Activated CD4-positive, alpha-beta T cell treated with anti-CD3 and anti-CD28 coated beads, Interleukin-2, amount 50 U/mL, for 48 hours (primary cell): Measurements from ENCODE around the gene FBXW8.

Experiments
- DNase-seq, 2 experiments: peaks; one replicate each; pipeline ENCODE4 v3.0.0-alpha.2; 2020

The FBXW8 gene

DNA sequence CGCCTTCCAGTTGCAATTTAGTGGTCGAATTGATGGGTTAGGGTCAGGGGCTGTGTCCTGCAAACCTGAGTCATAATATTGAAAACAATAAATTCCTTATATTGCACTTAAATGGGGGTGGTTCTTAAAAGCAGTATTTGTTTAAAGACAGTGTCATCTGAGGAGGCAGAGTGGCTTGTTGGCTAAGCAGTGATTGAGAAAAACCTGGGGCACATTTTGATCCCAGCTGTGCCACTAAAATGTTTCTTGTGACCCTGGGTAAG lies 48.4 kb downstream of the FBXW8 start:
- no peak for DNase-seq

DNA sequence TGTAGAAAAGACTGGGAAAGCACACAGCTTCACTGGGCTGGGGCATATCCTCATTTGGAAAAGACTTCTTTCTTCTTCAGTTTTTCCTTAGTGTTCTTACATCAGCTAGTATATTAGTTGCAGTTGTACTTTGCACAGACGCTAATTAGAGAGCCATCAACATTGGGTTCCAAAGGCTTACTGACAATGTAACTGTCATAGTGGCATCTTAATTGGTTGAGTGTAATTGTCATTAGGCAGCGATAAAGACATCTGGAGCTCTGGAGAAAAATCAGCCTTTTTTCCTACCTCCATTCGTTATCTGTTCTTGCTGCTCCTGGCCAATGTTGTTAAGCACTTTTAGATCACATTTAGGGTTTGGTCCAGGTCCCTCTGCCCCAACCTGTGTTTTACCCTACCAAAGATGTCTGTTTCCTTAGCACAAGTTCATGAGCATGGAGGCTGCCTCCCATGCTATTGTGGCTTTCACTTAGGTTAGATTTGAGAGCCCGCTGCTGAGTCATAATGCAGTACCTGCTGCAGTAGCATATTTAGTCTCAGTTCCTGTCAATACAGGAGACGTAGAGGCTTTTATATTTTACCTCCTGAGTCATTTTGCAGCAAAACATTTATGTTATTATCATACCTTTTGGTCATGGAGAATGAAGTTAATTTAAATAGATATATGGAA lies 49.2 kb downstream of the FBXW8 start:
- peak; percentile 51 to 68 for DNase-seq

DNA sequence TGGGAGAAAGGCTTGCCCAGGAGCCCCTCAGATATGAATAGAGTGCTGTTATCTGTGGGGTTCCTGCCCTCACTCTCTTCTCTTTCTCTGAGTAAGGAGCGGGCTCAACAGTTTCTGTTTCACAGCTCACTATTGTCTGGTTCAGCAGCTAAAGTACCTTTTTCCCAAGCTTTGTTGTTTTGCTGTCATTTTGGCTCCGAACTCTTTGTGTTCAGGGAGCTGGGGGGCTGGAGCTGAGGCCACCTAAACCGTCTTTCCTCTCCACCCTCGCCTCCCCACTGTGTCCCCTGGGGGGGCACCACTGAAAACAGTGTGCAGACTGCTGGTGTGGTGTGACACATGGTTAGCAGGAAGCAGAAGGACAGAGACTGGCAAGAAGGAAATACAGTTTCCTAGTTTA lies 51.4 kb downstream of the FBXW8 start:
- no peak for DNase-seq

DNA sequence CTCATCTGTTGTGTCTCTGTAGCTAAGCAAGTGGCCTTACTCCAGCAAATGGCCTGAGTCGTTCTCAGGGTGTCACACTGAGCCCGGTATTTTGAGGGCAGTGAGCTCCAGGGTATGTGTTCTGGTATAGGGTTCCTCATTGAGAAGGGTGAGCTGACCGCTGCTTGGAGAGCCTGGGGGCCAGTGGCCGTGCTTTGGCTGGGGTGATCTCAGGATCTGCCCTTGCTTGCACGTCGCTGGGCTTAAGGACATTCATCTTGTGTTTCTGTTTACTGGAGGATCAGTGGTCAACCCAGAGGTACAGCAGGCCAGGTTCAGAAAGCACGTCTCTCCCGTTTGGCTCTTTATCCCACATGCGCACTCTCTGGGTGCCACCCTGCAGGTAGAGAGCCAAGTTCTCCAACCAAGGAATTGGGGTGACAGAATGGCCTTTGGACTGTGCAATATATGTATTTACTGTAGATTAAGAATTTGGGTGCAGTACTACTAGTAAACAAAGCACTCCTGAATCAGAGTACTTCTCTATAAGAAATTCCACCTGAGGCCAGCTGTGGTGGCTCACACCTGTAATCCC lies 52.1 kb downstream of the FBXW8 start:
- no peak for DNase-seq

DNA sequence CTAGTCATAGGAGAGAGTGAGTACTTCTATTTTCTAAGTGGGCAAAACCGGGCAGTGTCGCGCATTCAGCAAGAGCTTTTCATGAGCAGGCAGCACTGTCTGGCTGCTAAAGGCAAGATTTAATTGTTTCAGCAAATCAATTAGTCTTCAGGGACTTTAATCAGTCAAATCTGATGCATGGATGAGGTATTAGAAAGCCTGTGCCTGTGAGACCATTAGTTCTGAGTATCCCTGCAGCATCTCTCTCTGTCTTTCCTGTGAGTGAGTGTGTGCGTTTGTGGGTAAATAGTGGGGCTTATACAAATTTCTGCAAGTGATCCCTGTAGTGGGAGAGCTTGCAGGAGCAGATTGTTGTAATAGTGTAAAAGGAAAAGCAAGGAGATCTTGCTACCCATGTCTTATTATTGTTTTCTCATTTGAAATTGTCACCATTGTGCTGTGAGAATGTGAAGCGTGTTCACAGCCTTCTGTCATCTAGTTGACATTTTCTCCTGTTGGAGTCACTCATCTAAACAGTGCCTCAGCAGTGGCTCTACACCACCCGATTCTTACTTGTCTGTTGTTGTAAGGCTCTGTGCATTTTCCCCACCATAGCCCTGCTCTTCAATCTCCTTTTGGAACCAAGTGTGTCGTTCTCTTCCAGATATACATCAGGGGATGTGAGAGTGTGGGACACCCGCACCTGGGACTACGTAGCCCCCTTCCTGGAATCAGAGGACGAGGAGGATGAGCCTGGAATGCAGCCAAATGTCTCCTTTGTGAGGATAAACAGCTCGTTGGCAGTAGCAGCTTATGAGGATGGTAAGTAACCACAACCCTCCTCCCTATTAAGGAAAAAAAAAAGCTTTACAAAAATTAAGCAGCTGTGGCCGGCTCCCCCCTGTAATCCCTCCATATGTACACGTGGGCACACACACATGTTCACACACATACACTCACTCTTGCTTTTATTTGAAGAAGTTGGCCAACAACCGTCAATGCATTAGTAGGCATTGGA lies 53.6 kb downstream of the FBXW8 start:
- no peak for DNase-seq

DNA sequence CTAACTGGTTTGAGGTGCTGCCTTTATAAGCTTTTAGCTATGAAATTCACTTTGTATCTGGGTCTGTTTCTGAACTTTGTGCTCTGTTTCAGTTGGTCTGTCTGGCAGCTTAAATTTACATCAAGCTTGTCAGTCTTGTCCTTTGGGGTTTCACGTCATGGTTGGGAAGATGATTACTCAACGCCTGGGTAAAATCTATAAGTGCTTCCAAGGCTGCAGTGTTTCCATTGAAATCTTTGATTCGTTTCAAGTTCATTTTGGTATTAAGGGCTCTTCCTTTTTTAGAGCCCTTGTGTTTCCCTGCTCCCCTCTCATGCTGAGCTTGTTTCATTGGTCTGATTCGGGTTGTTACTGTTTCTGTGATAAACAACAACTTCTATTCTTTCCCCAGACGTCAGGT lies 58.2 kb downstream of the FBXW8 start:
- DNase-seq: no peak

DNA sequence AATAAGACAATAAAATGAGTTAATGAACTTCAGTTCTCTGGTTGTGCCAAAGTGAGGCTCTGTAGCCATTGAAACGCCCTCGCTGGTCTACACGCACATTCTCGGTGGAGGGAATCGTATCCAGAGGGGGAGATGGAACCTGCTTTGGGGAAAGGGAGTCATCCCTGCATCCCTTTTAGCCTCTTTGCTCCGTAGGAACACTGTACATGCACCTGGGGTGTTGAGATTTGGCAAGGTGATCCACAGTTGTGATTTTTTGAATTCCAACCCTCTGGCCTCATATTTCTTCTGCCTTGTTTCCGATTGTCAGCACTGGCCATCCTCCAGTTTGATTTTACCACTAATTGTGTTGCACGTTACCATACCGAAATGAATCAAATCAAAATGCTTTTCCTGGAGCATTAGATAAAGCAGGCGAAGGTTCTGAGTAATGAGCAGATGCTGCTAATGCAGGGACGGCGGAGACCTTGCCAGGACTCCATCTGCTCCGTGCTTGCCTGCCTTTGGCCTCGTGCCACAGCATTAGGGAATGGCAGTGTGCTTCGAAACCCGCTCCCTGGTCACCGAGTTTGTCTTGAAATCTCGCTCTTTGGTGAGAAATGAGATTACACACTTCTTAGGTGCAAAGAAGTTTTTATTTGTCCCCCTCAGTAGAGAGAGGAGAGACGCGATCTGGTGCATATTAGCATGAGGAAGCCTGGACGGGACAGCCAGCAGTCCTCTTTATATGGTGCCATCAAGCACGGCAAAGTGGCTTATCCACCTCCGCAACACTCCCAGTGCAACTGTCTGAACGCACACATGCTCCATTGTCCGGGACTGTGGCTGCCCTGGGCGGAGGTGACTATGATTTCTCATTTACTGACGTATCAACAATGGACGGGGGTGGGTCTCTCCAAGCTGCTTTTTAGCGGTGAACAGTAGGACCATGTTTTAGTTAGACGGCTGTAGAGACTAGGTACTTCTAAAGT lies 59.1 kb downstream of the FBXW8 start:
- no peak for DNase-seq

DNA sequence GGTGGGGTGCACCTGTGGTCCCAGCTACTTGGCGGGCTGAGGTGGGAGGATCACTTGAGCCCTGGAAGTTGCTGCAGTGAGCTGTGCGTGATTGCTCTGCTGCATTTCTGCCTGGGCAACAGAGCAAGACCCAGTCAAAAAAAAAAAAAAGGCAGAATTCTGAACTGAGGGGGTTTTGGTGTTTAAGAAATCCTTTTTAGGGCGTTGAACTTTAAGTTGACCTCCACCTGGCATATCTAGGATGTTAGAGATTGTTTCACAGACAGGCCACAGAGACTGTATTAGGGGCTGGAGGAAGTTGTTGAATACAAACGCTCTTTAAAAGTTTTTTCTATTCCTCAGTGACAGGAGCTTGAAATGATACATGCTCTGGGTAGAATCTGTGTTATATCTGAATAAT lies 60.5 kb downstream of the FBXW8 start:
- DNase-seq: no peak

DNA sequence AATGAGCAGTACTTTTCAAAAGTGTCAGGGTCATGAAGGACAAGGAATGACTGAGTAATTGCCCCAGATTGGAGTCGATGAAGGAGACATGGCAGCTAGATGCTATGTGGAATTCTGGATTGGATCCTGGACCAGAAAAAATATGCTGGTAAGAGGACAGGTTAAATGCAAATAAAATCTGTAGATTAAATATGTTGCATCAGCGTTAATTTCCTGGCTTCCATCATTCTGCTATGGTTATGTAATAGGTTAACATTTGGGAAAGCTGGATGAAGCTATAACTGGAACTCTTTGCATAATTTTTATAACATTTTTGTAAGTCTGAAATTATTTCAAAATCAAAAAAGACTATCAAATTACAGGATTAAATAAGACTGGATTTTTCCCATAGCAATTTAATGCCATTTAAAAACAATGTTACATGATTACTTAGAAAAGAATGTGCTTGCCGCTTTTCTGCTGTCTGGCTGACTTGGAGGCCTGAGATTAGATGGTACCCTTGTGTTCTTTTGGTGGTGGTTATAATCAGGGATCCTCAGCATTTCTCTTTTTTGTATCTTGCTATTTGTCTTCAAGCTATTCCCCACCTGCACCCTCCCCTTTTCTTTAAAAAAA lies 65.1 kb downstream of the FBXW8 start:
- DNase-seq: no peak

DNA sequence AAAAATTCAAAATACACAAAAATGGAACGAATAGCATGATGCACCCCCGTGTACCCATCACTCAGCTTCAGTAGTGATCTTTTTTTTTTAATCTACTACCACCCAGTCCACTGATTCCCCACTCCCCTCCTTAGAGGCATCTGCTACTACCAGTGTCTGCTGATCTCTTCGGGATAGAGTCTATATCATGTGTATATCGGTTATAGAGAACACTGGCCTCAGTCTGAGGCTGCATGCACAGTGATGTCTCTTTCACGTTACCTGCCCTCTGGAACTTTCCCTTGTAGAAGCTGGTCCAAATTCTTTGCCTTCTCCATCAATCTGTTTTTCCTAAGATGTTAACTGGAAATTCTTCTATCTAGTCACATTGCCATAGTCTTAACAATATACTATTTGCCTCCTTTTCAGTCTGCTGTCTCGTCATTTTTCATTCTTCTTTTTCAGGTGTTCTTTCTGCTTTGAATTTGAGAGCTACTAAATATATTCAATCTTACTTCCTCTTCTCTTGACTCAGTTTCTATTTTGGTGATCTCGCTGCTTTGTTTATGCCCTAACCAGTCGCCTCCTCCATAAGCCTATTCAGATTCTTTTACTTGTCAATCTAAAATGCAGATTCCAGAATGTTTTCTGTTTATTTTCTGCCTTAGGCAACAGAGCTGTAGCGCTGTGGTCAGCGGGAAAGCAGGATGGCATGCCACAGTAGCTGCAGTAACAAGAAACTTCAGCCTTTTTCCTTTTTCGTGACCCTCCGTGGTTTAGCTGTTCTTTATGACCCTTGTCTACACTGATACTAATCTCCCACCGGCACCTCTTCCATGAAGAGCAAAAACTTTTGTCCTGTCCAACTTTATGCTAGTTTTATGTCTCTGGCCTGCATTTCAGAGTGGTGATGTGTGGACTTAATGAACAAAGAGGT lies 67.0 kb downstream of the FBXW8 start:
- DNase-seq: no peak

DNA sequence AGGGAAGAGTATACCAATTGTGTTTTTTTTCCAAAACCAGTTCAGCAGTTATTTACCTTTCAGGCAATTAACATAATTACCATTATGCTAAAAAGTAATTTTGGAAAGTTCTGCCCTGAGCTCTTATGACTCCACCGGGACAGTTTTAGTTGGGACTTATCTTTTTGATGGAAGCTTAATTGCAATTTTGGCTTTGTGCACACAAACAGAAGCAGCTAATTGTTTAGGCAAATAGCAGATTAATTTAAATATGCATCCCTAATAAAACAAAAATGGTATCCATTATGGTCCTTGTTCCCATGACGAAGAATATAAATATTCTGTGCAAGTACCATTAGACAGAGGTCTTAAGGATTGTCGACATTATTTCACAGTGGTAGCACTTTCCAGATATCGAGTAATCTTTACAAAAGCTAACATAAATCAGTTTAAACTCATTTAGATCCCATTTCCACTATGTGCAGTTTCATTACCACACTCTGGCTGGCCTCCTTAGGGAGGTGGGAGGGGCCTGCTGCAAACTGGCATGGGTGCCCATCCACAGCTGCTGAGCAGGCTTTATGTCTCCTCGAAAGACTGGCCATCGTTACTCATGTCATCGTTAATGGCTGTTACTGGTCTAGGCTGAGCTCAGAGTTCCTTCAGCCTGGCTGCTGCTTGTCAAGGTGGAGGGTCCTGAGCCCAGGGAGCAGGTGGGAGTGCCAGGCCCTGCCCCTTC lies 68.2 kb downstream of the FBXW8 start:
- DNase-seq: no peak

DNA sequence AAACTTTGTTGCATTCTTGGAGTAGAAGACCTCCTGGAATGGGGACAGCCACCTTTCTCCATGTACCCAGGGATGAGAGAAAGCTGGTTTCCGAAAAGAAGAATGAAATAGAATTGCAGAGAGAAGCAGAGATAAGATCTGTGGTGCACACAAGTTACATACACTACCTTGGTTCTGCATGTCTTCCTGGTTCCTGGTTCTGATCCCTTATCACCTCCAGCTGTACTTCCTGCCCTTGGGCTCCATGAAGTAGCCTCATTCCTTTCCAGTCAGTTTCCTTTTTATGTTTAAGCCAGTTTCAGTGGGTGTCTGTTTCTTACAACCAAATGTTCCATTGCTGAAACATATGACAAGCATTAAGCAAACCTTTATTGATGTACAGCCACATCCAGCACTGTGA lies 69.3 kb downstream of the FBXW8 start:
- no peak for DNase-seq

DNA sequence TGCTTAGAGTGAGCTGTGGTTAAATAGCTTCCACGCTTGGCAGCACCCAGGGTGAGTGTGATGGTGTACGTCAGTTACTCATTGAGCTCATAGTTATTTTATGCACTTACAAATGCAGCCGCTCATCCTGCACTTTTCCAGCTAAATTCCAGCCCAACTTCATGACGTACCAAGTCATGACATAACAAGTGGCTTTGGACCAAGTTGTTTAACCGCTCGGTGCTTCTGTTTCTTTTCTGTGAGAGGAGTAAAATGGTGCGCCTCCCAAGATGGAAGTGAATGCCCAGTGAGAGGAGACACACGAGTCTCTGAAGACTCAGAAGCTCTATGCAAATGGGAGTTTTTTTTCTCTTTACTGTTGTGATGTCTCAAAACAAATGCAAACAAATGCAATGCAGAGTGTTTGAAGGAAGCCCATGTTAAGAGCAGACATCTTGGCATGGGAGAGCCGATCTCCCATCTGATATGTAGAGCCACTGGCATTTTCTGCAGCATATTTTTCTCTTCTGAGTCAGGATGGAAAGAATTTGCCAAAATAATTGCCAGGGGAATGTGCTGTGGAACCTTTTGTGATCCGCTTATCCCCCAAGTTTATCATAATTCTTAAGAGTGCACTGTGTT lies 72.2 kb downstream of the FBXW8 start:
- DNase-seq: no peak

DNA sequence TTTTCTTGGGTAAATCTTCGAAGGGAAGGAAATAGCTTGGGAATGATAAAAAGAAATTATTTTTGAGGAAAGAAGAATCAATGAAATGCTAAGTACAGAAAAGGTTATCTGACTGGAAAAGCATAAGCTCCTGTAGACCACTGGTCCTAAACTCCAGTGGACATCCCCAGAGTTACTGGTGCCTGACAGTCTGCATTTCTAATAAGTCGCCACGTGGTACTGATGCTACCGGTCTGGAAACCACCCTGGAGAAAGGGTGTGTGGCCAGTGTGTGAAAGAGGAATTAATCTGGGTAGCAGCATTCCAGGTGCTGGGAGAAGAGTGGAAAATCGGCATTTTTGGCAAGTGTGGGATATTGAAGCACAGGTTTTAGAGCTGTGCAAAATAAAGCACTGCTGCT lies 73.3 kb downstream of the FBXW8 start:
- no peak for DNase-seq

DNA sequence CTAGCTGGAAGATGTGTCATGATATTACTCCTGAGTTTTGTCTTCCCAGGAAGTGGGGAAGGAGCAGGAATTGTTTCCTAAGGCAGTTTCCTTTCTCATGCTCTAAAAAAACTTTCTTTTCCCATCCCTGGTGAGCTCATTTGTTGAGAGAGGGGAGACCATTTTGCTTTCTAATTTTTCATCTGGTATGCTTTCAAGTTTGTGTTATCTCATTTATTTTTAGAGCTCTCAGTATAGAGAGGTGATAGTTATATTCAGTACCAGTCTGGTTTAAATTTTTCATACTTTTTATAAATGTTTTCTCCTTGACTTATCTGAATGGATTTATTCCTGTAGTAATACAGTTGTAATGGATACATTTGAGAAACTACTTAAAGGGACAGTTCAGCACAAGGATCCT lies 79.6 kb downstream of the FBXW8 start:
- no peak for DNase-seq

DNA sequence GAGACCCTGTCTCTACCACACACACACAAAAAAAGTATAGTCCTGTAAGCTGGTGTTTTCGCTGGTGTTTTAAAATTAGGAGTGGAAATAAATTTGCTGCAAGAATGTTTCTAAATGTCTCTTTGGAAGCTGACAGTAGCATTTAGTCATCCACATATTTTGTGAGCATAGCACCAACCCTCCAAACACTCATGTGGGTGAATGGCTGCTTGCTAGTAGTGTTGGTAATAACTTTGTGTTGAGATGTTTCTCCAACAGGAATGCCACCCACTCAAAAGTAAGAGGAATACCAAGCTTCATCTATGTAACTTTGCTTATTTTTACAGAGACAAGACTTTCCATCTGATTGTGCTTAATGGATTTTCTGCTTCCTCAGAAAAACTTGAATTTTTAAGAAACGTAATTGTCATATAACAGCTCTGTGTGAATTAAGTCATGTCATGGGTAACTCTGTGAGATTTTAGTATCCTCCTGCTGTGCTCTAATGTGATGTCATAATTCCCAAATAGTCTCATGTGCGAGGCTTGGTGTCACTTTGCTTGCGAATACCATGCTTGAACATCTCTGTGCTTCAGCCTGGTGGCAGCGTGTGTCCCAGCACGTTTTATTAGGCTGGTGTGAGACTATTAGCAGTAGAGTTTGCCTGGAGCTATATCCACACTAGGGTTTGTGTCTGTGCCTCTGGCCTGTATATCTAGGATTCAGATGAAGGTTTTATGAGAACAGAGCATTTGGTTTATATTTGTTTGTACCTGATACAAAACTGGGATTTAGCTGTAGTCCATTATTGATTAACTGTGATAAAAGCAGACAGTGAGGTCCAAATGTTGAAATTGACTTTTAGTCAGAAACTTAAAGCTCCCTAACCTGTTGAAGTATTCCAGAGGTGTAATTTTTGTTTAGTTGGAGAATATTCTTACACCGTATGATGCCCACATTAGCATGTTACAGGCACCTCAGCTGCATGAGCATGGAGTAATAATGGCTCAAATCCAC lies 80.5 kb downstream of the FBXW8 start:
- DNase-seq: no peak

DNA sequence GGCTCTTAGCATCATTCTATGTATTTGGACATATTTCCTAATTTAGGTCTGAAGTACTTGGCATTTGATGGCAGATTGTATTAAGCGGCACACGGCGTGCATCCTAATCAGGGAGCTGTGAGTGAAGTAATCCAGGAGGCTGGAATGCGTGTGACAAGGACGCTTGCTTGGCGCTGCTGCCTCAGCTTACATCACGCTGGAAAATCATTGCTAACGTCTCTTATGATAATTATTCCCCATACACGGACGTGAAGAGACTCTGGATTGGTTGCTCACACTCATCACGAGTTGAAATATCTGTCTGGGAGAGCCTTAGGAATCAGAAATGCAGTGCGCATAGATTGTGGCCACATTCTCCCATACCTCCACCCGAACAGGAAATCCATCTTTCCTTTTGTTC lies 85.3 kb downstream of the FBXW8 start:
- DNase-seq: no peak

DNA sequence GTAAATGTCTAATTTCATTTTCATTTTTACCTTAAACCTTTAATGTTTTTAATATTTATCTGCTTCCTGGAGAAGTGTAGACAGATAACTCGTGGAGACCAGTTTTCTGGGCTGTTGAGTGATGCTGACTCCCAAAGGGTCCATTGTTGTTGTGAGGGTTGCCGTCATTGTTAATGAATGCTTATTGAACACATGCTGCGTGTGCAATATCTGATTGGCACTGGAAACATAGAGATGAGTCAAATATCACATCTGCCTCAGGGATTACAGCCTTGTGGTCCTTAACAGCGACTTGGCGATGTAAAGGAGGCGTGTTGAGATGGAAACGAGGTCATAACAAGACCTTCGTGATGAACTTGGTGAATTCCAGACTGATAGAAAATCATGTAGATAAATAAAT lies 85.9 kb downstream of the FBXW8 start:
- no peak for DNase-seq

DNA sequence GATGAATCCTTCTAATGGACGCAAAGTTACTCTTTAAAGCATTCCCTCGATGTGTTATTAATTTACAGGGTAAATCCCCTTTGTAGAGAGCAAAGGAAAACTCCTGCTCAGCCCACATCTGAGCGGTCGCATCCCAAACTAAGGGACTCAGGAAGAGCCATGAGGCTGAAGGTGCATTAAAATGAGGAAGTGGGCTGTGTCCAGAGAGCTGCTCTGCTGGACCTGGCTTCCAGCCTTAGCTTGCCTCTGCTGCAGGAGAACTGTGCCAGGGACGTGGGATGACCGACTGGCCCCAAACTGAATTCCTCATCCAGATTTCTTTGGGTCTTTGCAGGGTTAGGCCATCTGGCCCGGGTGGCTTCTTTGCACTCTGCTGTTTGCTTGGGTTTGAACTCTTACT lies 88.3 kb downstream of the FBXW8 start:
- DNase-seq: no peak
